Left forelimb (tissue), 1 donor: ENCODE data around the gene GPR160.

Experiments used
- DNase-seq: peaks from one replicate; pipeline ENCODE4 v3.0.0-alpha.2; 2018; ENCODE audit warnings: low spot score

The GPR160 gene

DNA sequence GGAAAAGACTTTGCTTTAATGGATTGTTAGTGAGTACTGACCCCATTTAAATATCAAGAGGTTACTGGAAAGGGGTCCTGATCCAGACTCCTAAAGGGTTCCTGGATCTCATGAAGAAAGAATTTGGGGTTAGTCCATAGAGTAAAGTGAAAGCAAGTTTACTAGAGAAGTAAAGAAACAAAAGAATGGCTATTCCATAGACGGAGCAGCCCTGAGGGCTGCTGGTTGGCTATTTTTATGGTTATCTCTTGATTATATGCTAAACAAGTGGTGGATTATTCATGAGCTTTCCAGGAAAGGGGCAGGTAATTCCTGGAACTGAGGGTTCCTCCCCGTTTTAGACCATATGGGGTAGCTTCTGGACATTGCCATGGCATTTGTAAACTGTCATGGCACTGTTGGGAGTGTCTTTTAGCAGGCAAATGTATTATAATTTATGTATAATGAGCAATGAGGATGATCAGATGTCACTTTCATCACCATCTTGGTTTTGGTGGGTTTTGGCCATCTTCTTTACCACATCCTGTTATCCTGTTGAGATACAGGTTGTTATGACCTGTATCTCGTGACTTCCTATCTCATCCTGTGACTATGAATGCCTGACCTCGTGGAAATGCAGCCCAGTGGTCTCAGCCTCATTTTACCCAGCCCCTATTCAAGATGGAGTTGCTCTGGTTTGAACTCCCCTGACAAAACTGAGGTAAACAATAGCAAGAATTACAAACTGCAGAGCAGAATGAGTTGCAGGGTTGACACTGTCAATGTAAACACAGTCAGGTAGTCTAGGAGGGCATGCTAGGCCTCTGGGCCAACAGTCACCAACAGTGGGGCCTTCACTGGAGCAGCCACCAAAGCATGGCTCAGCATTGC, 10.3 kb upstream of the GPR160 start:
- DNase-seq: no peak

DNA sequence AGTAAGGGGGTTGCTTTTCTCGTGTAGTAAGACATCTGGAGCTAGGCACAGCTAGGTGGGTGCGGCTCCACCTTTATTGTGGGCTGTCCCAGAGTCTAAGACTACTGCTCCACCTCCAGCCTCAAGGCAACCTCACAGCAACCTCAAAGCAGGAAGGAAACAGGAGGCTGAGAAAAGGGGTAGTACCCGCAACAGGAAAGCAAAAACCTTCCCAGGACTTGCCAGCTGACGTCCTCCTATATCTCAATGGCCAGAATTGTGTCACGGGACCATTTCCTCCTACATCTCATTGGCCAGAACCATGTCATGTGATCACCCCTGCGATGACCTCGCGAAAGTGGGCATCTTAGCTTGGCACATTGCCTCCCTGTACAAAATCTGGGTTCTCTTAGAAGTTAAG, 4.3 kb upstream of the GPR160 start:
- DNase-seq: no peak

DNA sequence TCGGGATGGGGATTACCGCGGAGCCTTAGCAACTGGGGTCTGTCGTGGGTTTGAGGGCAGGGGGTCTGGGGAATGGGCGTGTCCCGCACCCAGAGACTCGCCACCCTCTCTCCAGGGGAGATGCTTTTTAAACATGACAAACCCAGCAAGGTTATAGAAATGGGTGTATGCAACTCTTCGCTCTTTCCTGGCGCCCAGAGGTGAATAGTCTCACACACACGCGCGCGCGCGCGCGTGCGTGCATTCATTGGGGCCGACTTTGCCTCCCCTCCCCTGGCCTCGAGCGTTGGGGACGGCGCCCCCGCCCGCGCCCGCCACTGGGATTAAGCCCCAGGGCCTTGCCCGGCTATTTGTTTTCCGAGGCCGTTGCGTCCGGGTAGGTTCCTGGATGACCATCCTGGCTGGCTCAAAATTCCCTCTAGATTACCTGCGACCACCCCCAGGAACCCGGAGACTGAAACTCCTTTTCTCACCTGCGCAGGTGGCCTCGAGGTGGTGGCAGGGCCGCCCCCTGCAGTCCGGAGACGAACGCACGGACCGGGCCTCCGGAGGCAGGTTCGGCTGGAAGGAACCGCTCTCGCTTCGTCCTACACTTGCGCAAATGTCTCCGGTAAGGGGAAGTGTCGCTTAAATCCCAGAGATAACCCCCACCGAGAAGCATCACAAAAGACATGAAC, 777 bp downstream of the GPR160 start:
- no peak for DNase-seq

GRCh38 chr3:170040418-170040817, 2.6 kb downstream of the GPR160 start:
- no peak for DNase-seq

DNA sequence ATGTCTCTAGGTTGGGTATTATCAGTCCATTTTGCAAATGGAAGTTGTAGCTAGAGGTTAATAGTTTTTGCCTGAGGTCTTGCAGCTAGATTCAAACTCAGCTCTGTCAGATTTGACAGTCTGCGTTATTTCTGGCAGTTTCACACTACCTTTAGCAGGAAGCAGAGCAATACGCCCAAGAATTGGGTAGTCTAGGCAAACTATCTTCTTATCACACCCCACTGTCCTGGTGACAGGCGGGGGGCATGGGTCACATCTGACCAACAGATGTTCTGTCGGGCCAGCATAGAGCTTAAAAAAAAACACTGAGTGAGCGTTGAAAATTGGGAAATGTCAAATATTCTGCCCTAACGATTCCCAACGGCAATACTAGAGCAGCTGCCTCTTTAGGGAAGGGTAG, 5.7 kb downstream of the GPR160 start:
- no peak for DNase-seq

GRCh38 chr3:170044271-170044670, 6.5 kb downstream of the GPR160 start:
- no peak for DNase-seq

DNA sequence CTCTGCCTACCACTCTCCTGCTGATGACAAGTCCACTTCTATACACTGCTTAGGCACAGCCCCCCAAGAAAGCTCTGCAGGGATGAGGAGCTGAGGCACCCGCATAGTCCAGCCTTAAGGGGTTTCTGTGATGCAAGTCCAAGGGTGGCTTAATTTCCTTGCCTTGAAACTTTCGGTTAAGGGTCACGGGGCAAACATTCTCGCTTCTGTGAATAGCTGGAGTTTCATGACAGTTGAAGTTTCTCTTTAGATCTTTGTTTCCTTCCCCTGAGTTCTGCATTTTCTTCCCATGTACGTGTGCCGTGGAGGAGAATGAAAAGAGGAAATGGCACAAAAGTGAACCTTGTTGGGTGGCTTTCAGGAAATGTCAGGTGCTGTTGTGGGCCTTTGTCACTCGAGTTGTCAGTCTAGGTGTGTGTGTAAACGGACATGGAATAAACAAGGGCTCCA, 7.0 kb downstream of the GPR160 start:
- DNase-seq: no peak

GRCh38 chr3:170046269-170047132, 8.7 kb downstream of the GPR160 start:
- DNase-seq: no peak

DNA sequence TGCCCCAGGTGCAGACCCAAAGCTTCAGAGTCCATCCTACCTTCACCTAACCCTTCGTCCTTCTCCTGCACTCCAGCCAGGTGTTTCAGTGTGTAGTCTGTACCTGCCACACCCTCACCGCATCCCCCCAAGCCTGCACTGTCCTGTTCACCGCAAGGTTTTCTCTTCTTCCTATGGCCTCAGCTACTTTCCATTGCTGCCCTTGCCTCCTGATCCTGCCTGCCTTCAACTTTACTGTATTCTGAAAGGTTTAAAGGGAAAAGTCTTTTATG, 9.3 kb downstream of the GPR160 start:
- DNase-seq: no peak

DNA sequence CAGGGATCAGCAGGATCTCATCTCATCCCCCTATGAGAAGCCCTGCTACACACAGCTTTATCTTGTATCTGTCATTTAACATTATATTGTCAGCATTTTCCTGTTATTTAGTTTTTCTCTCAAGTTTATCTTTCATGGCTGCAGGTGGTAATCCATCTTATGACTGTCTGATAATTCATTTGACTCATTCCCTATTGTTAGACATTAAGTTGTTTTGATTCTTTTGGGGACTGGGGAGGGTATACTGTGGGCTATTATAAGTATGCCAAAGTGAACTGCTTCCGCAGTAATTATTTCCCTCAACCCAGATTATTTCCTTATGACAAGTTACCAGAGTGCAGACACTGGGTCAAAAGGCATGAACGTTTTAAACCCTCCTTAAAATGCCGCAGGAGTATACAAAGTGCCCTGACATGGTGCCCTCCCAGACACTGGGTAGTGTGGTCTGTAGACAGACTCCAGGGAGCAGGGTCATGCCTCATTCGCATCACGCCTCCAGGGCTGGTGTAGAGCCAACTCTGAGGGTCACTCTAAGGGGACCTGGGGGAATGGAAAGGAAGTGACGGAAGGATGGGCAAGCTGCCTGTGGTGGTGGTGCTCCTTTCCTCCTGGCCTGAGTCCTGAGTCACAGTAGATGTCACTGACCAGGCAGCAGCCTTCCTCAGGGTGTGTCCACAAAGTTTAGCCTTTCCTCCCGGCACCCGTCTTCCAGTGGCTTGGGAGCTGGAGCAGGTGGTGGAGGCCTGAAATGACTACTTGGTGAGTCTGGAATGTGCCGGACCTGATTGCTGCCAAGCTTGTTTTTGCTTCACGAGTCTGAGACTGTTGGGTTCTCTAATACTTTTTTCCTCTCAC, 11.6 kb downstream of the GPR160 start:
- no peak for DNase-seq

DNA sequence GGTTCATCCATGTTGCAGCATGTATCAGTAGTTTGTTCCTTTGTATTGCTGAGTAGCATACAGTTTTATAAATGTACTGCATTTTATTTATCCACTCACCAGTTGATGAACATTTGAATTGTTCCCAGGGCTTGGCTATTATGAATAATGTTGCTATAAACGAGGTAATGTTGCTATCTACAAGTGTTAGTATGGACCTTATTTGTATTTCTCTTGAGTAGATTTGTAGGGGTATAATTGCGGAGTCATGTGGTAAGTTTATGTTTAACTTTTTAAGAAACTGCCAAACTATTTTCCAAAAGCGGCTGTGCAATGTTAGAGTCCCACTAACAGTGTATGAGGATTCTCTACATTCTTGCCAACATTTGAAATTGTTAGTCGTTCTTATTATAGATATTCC, 13.0 kb downstream of the GPR160 start:
- DNase-seq: no peak

DNA sequence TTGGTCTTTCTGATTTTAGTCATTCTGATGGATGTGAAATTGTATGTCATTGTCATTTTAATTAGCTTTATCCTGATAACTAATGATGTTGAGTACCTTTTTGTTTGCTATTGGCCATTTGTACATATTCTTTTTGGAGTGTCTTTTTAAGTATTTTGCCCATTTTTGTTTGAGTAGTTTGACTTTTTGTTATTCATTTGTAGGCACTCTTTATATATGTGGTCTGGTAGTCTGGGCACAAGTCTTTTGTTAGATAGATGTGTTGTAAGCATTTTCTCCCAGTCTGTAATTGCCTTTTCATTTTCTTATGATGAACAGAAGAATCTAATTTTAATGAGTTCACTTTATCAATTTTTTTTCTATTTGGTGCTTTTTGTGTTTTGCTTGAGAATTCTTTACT, 14.6 kb downstream of the GPR160 start:
- no peak for DNase-seq

- no peak for DNase-seq
These were observed 16.4 kb downstream of the GPR160 start for GRCh38 chr3:170054204-170054603.

DNA sequence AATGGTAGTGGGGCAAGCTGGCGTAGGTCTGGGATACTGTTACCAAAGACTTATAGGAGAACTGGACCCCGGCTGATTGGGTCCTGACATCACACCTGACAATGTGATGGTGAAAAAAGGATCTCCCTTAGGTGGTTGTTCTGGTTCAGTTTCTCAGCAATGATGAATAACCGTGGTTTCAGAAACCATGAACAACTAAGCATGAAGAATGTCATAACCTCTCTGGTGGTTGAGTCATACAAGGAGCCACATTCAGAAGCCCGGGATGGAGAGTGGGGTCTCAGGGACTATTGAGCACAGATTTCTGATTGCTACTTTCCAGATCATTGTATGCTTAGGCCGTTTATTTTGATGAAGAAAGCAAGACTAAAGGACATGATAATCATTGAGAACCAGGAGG, 17.4 kb downstream of the GPR160 start:
- DNase-seq: no peak

DNA sequence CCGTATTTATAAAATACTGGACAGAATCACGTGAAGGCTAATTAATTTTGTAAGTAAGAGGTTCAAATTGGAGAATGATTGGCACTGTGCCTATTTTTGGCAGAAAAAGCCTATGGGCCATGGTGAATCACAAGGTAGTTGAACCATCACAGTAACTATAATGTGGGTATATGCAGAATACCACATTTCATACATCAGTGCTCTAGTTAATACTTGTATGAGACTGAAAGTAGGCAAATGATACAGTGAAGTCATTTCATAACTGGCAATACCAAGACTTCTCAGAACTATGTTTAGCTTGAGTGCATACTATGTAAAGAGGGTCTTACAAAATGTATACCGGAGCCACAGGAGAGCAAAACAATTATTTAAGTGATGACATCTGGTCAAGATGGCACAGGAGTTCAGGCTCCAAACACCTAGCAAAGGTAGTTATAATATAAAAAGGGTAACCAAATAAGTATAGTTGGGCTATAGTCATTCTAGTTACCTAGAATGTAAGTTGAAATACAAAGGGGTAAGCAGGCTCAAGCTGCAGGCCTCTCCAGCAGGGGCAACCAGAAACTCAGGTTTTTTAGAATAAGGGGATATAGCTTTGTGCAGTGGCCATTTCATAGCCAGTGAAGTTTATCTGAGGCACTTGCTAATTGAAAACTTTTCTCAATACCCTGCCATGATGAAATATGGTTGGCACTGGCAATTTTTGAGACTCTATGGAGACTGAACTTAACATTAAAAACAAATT, 19.1 kb downstream of the GPR160 start:
- no peak for DNase-seq

DNA sequence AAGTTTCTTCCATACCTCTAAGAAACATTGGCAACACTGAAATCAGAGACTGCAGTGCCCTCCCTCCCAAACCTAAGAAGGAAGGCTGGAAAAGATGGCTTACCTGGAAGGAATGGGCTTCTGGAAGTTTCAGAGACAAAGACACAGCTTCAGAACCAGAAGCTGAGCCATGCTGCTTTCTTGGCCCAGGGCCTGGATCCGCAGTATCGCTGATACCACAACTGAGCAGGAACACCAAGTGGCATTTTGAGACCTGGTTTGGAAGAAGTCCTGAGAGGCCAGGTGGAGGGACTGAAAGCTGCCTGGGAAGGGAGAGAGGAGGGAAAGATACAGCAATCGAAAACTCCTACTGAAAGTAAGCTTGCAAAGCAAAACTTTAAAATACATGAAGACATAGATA, 19.8 kb downstream of the GPR160 start:
- no peak for DNase-seq

DNA sequence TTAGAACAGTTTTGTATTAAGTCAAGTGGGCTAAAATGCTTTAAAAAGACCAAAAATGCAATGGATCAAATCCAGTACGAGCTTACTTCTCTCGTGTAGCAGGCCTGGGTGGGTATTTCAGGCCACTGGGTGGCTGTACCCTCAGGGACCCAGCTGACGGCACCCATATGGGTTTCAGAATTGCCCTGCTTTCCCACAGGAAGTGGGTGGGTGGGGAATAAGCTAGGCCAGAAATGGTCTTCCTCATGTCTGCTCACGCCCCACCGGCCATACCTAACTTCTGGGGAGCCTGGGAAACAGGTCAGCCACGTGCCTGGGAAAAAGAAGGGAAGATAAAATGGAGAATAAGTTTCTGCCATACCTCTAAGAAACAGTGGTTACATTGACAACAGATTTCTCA, 20.3 kb downstream of the GPR160 start:
- no peak for DNase-seq

DNA sequence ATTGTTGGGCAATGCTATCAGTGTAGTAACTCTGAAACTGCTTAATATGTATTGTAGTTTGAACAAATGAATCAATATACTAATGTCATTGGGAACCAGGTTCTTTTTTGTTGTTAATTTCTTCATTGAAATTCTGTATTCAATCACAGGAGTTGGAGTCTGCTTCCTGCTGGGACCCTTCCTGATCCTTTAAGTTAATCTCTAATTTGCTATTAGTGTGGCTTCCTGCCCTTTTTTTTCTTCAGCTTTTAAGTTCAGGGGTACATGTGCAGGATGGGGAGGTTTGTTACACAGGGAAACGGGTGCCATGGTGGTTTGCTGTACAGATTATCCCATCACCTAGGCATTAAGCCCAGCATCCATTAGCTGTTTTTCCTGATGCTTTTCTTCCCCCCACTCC, 21.7 kb downstream of the GPR160 start:
- no peak for DNase-seq

DNA sequence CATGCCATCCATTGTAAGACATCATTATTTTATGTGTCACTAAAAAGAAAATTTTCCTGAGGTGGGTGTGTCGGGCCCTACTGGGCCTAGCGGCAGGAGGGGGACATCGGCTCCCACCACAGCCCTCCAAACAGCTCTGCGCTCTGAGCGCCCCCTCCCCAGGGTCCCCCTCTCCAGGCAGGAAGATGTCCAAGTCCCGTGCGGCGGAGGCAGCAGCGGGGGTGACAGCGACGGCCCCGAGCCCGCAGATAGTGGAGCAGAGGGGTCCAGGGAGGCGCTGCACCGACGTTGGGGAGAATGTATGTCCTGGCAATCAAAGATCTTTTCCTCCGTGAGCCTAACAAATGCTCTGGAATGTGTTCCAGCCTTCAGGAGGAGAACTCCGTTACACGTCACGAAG, 24.3 kb downstream of the GPR160 start:
- DNase-seq: no peak

DNA sequence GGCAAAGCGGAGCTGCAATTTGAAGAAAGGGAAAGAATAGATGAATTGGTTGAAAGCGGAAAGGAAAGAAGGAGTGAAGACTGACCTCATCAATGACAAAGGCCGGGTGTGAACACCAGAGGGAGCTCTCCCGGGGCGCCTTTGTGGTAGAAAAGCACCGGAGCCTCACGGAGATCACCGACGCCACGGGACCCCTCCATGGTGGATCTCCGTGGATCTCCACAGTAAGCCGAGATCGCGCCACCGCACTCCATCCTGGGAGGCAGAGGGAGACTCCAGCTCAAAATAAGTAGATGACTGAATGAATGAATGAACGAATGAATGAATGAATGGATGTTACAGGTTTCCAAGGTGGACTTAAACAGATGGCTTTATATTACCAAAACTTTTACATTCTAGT, 25.0 kb downstream of the GPR160 start:
- DNase-seq: no peak

- DNase-seq: no peak
These were observed 25.9 kb downstream of the GPR160 start for GRCh38 chr3:170063691-170064090.
